HL-60 (cell line): ENCODE measurements around the gene KANK3.

Experiments used
- POLR2AphosphoS5 ChIP-seq: IDR thresholded peaks from 2 replicates; pipeline ENCODE4 v1.6.1; 2012; ENCODE audit warnings: low read depth
- TF ChIP-seq, protein P1 (sequence below): IDR thresholded peaks from one replicate; pipeline ENCODE4 v1.5.1; 2011; ENCODE audit warnings: low read length, control low read depth, inconsistent platforms; ENCODE audit not compliant: insufficient read depth

DNA sequence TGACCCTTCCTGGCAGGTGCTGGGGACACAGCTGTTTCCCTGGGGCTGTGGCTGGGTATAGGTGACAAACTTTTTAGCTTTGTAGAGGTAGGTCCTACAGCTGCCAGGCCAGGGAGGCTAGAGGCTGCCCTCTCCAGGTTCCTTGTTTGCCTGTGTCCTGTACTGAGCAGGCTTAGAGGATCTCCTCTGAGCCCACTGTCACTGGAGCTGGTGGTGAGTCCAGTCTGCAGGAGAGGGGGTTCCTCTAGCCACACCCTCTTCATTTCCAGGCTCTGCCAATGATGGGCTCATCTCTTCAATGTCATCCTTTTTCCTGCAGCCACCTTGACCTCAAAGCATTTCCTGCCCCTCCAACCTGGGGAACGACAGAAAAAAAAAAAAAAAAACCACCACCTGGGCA lies 34.5 kb upstream of the KANK3 start:
- TF ChIP-seq, protein P1, sequence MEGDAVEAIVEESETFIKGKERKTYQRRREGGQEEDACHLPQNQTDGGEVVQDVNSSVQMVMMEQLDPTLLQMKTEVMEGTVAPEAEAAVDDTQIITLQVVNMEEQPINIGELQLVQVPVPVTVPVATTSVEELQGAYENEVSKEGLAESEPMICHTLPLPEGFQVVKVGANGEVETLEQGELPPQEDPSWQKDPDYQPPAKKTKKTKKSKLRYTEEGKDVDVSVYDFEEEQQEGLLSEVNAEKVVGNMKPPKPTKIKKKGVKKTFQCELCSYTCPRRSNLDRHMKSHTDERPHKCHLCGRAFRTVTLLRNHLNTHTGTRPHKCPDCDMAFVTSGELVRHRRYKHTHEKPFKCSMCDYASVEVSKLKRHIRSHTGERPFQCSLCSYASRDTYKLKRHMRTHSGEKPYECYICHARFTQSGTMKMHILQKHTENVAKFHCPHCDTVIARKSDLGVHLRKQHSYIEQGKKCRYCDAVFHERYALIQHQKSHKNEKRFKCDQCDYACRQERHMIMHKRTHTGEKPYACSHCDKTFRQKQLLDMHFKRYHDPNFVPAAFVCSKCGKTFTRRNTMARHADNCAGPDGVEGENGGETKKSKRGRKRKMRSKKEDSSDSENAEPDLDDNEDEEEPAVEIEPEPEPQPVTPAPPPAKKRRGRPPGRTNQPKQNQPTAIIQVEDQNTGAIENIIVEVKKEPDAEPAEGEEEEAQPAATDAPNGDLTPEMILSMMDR, result no peak
- TF ChIP-seq POLR2AphosphoS5, result no peak
